GM12892 (cell line): ENCODE measurements around the gene BUD31.
A peak's percentile ranks its signal among the peaks of the same experiment; 100 is the strongest.
"Not testable (repeated sequence)": the region's sequence is repeated elsewhere in the genome, so short reads cannot be mapped to it uniquely, and the experiment has no call there.

ENCODE experiments used
- DNase-seq: peaks from one replicate; pipeline ENCODE4 v3.0.0; 2011; ENCODE audit not compliant: insufficient read length
- FAIRE-seq: peaks from 2 replicates; lab custom pipeline; 2011; peaks lifted over from hg19 to GRCh38; lab: Jason Lieb, UNC
- POLR2A ChIP-seq: IDR thresholded peaks from 2 replicates; pipeline ENCODE4 v1.6.1; 2011; ENCODE audit warnings: low read depth, low read length, control low read depth
- POLR2AphosphoS5 ChIP-seq: IDR thresholded peaks from 2 replicates; pipeline ENCODE4 v1.6.1; 2011; ENCODE audit warnings: low read depth, low read length, control low read depth
- TAF1 ChIP-seq: IDR thresholded peaks from 2 replicates; pipeline ENCODE4 v1.6.1; 2011; ENCODE audit warnings: low read depth, mild to moderate bottlenecking, control low read depth, low read length, borderline replicate concordance

BUD31 gene

GRCh38 chr7:99383791-99384370 lies 24.9 kb upstream of the BUD31 start:
- DNase-seq (no peak), FAIRE-seq (no peak)
- no peak for TF ChIP-seq TAF1
- TF ChIP-seq POLR2A, result no peak
- no peak for TF ChIP-seq POLR2AphosphoS5

GRCh38 chr7:99384523-99384922 lies 24.2 kb upstream of the BUD31 start:
- TF ChIP-seq TAF1 (no peak), POLR2AphosphoS5 (no peak), POLR2A (no peak)
- DNase-seq (no peak), FAIRE-seq (no peak)

- DNase-seq (no peak), FAIRE-seq (no peak)
- TF ChIP-seq TAF1 (no peak), POLR2A (no peak), POLR2AphosphoS5 (no peak)
Observed at GRCh38 chr7:99385564-99385963, 23.2 kb upstream of the BUD31 start.

GRCh38 chr7:99386584-99387238 lies 22.1 kb upstream of the BUD31 start:
- FAIRE-seq (peak; percentile 53), DNase-seq (no peak)
- TF ChIP-seq TAF1 (no peak), POLR2A (0 out of 2 replicates have a peak, but pooled peaks have one; percentile 15)

GRCh38 chr7:99387239-99387635 lies 21.5 kb upstream of the BUD31 start:
- not testable (repeated sequence) for FAIRE-seq, DNase-seq

- no peak for TF ChIP-seq POLR2A
- TF ChIP-seq TAF1, result no peak
- TF ChIP-seq POLR2AphosphoS5, result no peak
- FAIRE-seq (no peak), DNase-seq (no peak)
Observed at GRCh38 chr7:99387912-99388311, 20.9 kb upstream of the BUD31 start.

- DNase-seq, result no peak
- no peak for FAIRE-seq
- TF ChIP-seq TAF1 (no peak), POLR2AphosphoS5 (no peak), POLR2A (no peak)
Observed at GRCh38 chr7:99389772-99390171, 19.0 kb upstream of the BUD31 start.

- TF ChIP-seq TAF1 (no peak), POLR2AphosphoS5 (no peak), POLR2A (no peak)
- DNase-seq (no peak), FAIRE-seq (no peak)
Observed at GRCh38 chr7:99390941-99391602, 17.7 kb upstream of the BUD31 start.

- no peak for FAIRE-seq
- DNase-seq, result no peak
Observed at GRCh38 chr7:99392046-99392445, 16.7 kb upstream of the BUD31 start.

GRCh38 chr7:99392659-99393354 lies 16.0 kb upstream of the BUD31 start:
- DNase-seq, result no peak
- FAIRE-seq, result peak; percentile 42
- no peak for TF ChIP-seq TAF1
- TF ChIP-seq POLR2A, result no peak
- no peak for TF ChIP-seq POLR2AphosphoS5

More at GRCh38 chr7:99392046-99392445, 16.7 kb upstream of the BUD31 start:
- TF ChIP-seq POLR2A (no peak), TAF1 (no peak), POLR2AphosphoS5 (no peak)

- TF ChIP-seq POLR2A (peak; percentile 35; the same call in 1 of the 2 replicates), POLR2AphosphoS5 (no peak)
- no peak for DNase-seq
- no peak for FAIRE-seq
Observed at GRCh38 chr7:99393355-99394187, 15.2 kb upstream of the BUD31 start.

- TF ChIP-seq POLR2A, result no peak
- TF ChIP-seq TAF1, result no peak
- TF ChIP-seq POLR2AphosphoS5, result no peak
- no peak for FAIRE-seq
- DNase-seq, result no peak
Observed at GRCh38 chr7:99394188-99394502, 14.6 kb upstream of the BUD31 start.
